GM12874 (cell line): Measurements from ENCODE around the gene MDN1.
A peak's percentile ranks its signal among the peaks of the same experiment; 100 is the strongest.

Source experiments
- CTCF ChIP-seq: IDR thresholded peaks from 2 replicates; pipeline ENCODE4 v1.5.1; 2011; ENCODE audit warnings: low read depth, mild to moderate bottlenecking, control low read depth, low read length, moderate library complexity; ENCODE audit not compliant: insufficient read depth

MDN1 gene

GRCh38 chr6:89799756-89800155 is 19.8 kb downstream of the MDN1 start:
- TF ChIP-seq CTCF, result no peak

GRCh38 chr6:89799096-89799495 is 20.5 kb downstream of the MDN1 start:
- TF ChIP-seq CTCF, result no peak

- no peak for TF ChIP-seq CTCF
Observed at GRCh38 chr6:89797317-89797716, 22.3 kb downstream of the MDN1 start.

- no peak for TF ChIP-seq CTCF
Observed at GRCh38 chr6:89794324-89794723, 25.3 kb downstream of the MDN1 start.

GRCh38 chr6:89793586-89793985 is 26.0 kb downstream of the MDN1 start:
- no peak for TF ChIP-seq CTCF

GRCh38 chr6:89792881-89793280 is 26.7 kb downstream of the MDN1 start:
- TF ChIP-seq CTCF, result peak; percentile 61

GRCh38 chr6:89790403-89790802 is 29.2 kb downstream of the MDN1 start:
- no peak for TF ChIP-seq CTCF

GRCh38 chr6:89789980-89790379 is 29.6 kb downstream of the MDN1 start:
- no peak for TF ChIP-seq CTCF
